ENCODE results near the gene SPRED1. TPM values are rescaled to one million over a fixed set of nuclear protein-coding genes. Genes with fewer than 3 reads are reported as not detected.

Gene SPRED1
- total and polyA plus RNA-seq, 2 experiments from 2014 or later: 11.4 to 44.0 TPM

- Histone ChIP-seq H3K79me2 (replicated peaks; ENCODE audit: insufficient read depth) (peaks cover 99% of the 10 kb centered on the region), H2AFZ (no peak overlapping the region), H4K20me1 (replicated peaks; ENCODE audit: insufficient read depth) (peaks cover 23% of the 10 kb centered on the region), H3F3A (replicated peaks; ENCODE audit: low read depth) (no peaks in the 10 kb centered on the region), H3K4me1 (ENCODE audit: insufficient read depth) (no peaks in the 10 kb centered on the region), H3K9me2 (ENCODE audit: insufficient read depth) (no peaks in the 10 kb centered on the region), H3K27ac (ENCODE audit: low read depth) (no peak overlapping the region), H3K4me2 (no peak overlapping the region), H3K4me3 (no peak overlapping the region), H3K27me3 (ENCODE audit: insufficient read depth) (no peaks in the 10 kb centered on the region), H3K36me3 (ENCODE audit: insufficient read depth) (no peaks in the 10 kb centered on the region)
- H3K36me3 Mint-ChIP-seq (ENCODE audit: low read depth): peaks cover 3% of the 10 kb centered on the region; the same call in 2 of the 3 replicates
- H3K4me1 Mint-ChIP-seq: peaks cover 14% of the 10 kb centered on the region
- H3K9me3 Mint-ChIP-seq: no peaks in the 10 kb centered on the region
- no peak for ATAC-seq
- H3K27ac Mint-ChIP-seq: no peak overlapping the region
- H3K27me3 Mint-ChIP-seq (ENCODE audit: insufficient read depth, low read depth, poor library complexity): no peaks in the 10 kb centered on the region
- no peak for DNase-seq (ENCODE audit: low spot score)
- TF ChIP-seq, protein P1, sequence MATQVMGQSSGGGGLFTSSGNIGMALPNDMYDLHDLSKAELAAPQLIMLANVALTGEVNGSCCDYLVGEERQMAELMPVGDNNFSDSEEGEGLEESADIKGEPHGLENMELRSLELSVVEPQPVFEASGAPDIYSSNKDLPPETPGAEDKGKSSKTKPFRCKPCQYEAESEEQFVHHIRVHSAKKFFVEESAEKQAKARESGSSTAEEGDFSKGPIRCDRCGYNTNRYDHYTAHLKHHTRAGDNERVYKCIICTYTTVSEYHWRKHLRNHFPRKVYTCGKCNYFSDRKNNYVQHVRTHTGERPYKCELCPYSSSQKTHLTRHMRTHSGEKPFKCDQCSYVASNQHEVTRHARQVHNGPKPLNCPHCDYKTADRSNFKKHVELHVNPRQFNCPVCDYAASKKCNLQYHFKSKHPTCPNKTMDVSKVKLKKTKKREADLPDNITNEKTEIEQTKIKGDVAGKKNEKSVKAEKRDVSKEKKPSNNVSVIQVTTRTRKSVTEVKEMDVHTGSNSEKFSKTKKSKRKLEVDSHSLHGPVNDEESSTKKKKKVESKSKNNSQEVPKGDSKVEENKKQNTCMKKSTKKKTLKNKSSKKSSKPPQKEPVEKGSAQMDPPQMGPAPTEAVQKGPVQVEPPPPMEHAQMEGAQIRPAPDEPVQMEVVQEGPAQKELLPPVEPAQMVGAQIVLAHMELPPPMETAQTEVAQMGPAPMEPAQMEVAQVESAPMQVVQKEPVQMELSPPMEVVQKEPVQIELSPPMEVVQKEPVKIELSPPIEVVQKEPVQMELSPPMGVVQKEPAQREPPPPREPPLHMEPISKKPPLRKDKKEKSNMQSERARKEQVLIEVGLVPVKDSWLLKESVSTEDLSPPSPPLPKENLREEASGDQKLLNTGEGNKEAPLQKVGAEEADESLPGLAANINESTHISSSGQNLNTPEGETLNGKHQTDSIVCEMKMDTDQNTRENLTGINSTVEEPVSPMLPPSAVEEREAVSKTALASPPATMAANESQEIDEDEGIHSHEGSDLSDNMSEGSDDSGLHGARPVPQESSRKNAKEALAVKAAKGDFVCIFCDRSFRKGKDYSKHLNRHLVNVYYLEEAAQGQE (IDR thresholded peaks at IDR 0.05; ENCODE audit: unreplicated experiment): no peak
- no peak for TF ChIP-seq EZH2 (IDR thresholded peaks at IDR 0.05; ENCODE audit: low read depth, unreplicated experiment)
- no peak for TF ChIP-seq CREB1 (CRISPR knock-in tag; IDR thresholded peaks at IDR 0.05; ENCODE audit: low read depth)
- TF ChIP-seq POLR2AphosphoS5 (IDR thresholded peaks at IDR 0.05; ENCODE audit: low read depth): no peak
- TF ChIP-seq EZH2phosphoT487 (IDR thresholded peaks at IDR 0.05; ENCODE audit: unreplicated experiment): no peak
- TF ChIP-seq NANOG (IDR thresholded peaks at IDR 0.05; ENCODE audit: borderline replicate concordance): no peak
- TF ChIP-seq, protein P2, sequence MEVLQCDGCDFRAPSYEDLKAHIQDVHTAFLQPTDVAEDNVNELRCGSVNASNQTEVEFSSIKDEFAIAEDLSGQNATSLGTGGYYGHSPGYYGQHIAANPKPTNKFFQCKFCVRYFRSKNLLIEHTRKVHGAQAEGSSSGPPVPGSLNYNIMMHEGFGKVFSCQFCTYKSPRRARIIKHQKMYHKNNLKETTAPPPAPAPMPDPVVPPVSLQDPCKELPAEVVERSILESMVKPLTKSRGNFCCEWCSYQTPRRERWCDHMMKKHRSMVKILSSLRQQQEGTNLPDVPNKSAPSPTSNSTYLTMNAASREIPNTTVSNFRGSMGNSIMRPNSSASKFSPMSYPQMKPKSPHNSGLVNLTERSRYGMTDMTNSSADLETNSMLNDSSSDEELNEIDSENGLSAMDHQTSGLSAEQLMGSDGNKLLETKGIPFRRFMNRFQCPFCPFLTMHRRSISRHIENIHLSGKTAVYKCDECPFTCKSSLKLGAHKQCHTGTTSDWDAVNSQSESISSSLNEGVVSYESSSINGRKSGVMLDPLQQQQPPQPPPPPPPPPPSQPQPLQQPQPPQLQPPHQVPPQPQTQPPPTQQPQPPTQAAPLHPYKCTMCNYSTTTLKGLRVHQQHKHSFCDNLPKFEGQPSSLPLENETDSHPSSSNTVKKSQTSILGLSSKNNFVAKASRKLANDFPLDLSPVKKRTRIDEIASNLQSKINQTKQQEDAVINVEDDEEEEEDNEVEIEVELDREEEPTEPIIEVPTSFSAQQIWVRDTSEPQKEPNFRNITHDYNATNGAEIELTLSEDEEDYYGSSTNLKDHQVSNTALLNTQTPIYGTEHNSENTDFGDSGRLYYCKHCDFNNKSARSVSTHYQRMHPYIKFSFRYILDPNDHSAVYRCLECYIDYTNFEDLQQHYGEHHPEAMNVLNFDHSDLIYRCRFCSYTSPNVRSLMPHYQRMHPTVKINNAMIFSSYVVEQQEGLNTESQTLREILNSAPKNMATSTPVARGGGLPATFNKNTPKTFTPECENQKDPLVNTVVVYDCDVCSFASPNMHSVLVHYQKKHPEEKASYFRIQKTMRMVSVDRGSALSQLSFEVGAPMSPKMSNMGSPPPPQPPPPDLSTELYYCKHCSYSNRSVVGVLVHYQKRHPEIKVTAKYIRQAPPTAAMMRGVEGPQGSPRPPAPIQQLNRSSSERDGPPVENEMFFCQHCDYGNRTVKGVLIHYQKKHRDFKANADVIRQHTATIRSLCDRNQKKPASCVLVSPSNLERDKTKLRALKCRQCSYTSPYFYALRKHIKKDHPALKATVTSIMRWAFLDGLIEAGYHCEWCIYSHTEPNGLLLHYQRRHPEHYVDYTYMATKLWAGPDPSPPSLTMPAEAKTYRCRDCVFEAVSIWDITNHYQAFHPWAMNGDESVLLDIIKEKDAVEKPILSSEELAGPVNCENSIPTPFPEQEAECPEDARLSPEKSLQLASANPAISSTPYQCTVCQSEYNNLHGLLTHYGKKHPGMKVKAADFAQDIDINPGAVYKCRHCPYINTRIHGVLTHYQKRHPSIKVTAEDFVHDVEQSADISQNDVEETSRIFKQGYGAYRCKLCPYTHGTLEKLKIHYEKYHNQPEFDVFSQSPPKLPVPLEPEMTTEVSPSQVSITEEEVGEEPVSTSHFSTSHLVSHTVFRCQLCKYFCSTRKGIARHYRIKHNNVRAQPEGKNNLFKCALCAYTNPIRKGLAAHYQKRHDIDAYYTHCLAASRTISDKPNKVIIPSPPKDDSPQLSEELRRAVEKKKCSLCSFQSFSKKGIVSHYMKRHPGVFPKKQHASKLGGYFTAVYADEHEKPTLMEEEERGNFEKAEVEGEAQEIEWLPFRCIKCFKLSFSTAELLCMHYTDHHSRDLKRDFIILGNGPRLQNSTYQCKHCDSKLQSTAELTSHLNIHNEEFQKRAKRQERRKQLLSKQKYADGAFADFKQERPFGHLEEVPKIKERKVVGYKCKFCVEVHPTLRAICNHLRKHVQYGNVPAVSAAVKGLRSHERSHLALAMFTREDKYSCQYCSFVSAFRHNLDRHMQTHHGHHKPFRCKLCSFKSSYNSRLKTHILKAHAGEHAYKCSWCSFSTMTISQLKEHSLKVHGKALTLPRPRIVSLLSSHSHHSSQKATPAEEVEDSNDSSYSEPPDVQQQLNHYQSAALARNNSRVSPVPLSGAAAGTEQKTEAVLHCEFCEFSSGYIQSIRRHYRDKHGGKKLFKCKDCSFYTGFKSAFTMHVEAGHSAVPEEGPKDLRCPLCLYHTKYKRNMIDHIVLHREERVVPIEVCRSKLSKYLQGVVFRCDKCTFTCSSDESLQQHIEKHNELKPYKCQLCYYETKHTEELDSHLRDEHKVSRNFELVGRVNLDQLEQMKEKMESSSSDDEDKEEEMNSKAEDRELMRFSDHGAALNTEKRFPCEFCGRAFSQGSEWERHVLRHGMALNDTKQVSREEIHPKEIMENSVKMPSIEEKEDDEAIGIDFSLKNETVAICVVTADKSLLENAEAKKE (CRISPR knock-in tag; IDR thresholded peaks at IDR 0.05): no peak
- no peak for TF ChIP-seq ZNF114 (CRISPR knock-in tag; IDR thresholded peaks at IDR 0.05)
- TF ChIP-seq, protein P3, sequence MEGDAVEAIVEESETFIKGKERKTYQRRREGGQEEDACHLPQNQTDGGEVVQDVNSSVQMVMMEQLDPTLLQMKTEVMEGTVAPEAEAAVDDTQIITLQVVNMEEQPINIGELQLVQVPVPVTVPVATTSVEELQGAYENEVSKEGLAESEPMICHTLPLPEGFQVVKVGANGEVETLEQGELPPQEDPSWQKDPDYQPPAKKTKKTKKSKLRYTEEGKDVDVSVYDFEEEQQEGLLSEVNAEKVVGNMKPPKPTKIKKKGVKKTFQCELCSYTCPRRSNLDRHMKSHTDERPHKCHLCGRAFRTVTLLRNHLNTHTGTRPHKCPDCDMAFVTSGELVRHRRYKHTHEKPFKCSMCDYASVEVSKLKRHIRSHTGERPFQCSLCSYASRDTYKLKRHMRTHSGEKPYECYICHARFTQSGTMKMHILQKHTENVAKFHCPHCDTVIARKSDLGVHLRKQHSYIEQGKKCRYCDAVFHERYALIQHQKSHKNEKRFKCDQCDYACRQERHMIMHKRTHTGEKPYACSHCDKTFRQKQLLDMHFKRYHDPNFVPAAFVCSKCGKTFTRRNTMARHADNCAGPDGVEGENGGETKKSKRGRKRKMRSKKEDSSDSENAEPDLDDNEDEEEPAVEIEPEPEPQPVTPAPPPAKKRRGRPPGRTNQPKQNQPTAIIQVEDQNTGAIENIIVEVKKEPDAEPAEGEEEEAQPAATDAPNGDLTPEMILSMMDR (conservative IDR thresholded peaks at IDR 0.05; ENCODE audit: low read depth in 2 of 2): no peak
- no peak for TF ChIP-seq STAT1 (IDR thresholded peaks at IDR 0.05; ENCODE audit: unreplicated experiment)
- TF ChIP-seq ETS1 (IDR thresholded peaks at IDR 0.05): no peak
- no peak for TF ChIP-seq ZNF331 (CRISPR knock-in tag; IDR thresholded peaks at IDR 0.05; ENCODE audit: low read depth)
- no peak for TF ChIP-seq JUNB (IDR thresholded peaks at IDR 0.05; ENCODE audit: unreplicated experiment)
- H3K4me3 Mint-ChIP-seq: no peak overlapping the region
Observed at GRCh38 chr15:38316311-38316710, 63.7 kb downstream of the SPRED1 start.

All from GM23338 (cell line).